HG03064 (cell line): Measurements from ENCODE around the gene ADCK1.
"Not testable (repeated sequence)": the region's sequence is repeated elsewhere in the genome, so short reads cannot be mapped to it uniquely, and the experiment has no call there.

ENCODE experiments used
- ATAC-seq: cut with Tn5 transposase; IDR thresholded peaks from one replicate; pipeline ENCODE4 v1.9.1; 2021; ENCODE audit warnings: low read depth; ENCODE audit not compliant: unreplicated experiment

The ADCK1 gene

DNA sequence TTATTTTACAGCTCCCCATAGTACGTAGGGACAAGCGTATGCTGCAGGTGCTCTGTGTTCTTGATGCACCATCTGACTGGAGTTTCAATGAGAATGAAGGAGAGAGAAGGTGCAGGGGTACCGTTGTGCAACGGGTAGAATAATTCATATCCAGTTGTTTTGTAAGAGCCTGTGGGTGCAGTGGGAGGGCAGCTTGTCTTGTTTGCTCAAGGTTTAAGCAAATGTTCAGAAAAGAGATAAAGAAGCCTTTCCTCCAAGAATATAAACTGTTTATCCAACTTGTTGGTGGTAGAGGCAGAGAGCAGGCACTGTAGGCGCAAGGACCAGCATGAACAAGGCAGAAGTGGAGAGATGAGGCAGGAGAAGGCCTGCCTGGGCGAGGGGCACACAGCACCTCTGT lies 64.2 kb downstream of the ADCK1 start:
- no peak for ATAC-seq

DNA sequence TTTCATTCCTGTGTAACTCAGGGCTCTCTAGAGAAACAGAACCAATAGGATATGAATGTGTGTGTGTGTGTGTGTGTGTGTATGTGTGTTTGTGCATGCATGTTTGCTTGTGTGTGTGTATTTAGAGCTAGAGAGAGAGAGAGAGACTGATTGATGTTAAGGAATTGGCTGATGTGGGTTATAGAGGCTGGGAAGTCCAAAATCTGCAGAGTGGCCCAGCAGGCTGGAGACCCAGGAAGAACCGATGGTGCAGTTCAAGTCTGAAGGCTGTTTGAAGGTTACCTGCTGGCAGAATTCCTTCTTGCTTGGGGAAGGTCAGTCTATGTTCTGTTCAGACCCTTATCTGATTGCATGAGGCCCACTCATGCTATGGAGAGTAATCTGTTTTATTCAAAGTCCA lies 64.7 kb downstream of the ADCK1 start:
- ATAC-seq, result no peak

DNA sequence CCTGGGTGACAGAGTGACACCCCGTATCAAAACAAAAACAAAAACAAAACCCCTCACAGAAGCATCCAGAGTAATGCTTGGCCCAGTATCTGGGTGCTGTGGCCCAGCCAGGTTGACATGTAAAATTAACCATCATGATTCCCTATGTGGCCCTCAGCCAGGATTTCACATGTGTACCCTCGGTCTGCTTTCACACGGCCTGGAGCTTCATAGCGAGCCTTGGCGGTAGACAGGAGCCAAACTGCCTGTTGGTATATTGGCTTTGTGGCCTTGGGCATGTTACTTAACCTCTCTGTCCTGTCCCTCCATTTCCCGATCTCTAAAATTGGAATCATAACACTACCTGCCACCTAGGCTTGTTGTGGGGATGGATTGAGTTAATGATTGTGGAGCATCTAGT lies 65.5 kb downstream of the ADCK1 start:
- ATAC-seq, result no peak

DNA sequence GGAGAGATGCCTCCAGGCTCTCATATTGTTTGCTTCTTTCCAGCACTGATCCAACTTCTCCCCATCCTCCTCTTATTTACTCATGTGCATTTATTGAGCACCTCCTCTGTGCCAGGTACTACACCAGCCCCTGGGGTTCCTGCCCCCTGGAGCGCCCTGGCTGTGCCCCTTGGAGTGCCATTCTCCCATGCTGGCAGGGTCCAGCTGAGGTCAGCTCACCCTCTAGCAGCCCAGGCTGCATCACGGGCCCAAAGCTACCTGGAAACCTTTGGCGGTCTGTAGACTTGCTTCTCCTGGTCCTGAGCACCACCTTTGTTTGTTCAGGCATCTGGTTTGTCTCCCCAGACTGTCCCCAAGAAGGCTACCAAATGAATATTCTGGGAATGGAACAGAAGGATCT lies 67.0 kb downstream of the ADCK1 start:
- no peak for ATAC-seq

DNA sequence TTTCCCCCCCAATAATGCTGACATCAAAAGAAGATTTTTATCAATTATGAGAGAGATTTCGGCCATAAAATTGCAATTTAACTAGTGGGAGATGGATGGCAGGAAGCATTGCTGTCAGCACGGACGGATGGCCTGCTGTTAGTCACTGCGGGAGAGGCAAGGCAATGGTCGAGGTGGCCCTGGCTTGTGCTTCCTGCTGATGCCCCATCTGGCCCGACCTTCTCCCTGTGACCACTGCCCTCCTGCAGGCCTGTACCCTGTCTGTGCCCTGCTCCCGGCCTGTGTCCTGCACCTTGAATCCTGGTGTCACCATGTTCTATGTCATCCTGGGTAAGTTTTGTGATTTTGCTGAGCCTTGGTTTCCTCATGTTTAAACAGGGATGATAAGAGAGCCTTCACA lies 67.6 kb downstream of the ADCK1 start:
- ATAC-seq, result no peak

DNA sequence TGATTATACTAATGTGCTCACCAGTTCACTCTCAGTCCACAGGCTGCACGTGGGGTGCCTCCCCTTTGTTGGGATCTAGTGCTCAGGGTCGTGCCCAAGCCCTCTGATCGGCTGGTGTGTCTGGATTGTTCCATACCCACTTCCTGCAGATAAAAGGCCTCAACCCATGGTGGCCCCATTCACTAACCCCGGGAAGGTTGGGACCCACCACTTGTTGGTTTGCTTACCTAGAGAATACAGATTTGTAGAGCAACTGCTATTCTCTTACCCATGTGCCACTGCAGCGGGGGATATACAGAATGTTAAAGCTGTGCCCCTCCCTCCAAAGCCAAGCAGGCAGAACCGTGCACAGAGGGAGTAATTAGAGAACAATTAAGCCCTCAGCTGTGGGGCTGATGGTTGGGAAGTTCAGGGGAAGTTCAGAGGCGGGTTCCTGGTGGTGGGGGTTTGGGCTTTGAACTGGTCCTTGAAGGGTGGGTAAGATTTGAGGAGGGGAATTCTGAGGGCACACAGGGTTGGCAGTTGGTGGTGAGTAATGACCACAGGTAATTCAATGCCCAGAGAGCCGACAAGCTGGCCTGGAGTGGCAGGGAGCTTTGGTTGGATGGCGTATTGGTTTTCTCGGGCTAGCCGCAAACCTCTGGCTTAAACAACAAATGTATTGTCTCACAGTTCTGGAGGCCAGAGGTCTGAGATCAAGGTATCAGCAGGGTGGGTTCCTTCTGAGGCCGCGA lies 68.8 kb downstream of the ADCK1 start:
- no peak for ATAC-seq

DNA sequence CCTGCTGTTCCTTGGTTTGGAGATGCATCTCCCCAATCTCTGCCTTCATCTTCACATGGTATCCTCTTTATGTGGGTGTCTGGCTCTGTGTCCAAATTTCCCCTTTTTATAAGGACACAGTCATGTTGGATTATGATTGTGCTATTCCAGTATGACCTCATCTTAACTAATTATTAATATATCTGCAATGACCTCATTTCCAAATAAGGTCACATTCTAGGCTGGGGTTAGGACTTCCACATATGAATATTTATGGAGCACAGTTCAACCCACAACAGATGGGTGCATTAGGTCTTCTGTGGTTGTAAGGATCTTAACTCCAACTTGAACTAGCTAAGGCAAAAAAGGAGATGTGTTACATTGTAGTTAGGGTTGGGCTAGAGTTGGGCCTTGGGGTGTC lies 69.4 kb downstream of the ADCK1 start:
- ATAC-seq, result no peak

DNA sequence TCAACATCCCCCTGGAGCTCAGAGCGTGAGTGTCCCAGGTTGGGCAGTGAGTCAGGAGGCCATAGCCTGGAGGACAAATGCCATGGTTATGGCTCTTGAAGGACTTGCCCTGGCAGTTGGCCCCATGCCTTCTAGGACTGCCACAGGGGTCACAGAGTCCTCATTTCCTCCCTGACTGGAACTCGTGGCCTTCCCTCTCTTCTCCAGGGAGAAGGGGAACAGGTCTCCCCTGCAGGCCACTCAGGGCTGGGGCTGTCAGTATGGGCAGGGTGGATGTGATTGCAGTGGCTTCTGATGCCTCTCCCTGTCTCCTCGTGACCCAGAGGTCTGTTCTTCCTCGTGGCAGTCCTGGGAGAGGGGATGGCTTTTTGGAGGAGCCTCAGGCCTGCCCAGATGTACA lies 70.7 kb downstream of the ADCK1 start:
- ATAC-seq, result no peak

DNA sequence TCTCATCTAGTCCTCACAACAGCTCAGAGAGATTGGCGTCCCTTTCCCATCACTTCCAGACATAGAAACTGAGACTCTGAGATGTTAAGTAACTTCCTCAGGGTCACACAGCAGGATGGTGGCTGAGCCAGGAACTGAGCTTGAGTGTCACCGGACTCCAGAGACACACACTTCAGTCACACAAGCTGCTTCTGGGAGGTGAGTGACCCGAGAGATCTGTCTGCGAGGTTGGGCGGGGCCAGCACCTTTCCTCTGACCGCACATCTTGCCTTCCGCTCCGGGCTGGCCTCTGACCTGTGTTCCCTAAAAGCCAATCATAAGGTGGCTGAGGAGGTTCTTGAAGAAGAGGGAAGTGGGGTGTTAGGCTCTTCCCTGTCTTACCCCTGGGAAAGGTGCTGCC lies 72.2 kb downstream of the ADCK1 start:
- ATAC-seq, result no peak

DNA sequence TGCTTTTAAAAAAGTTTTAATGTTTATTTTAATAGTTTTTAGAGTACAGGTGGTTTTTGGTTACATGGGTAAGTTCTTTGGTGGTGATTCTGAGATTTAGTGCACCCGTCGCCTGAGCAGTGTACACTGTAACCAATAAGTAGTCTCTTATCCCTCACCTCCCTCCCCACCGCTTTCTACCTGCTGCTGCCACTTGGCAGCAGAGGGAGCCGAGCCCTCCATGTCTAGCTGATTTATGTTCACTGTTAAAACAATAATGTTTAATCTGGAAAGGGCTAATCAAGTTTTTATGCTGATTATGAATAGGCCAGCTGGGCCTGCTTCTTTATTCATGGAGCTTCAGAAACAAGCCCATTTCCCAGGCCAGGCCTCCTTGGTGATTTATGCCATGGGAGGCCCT lies 73.1 kb downstream of the ADCK1 start:
- no peak for ATAC-seq

DNA sequence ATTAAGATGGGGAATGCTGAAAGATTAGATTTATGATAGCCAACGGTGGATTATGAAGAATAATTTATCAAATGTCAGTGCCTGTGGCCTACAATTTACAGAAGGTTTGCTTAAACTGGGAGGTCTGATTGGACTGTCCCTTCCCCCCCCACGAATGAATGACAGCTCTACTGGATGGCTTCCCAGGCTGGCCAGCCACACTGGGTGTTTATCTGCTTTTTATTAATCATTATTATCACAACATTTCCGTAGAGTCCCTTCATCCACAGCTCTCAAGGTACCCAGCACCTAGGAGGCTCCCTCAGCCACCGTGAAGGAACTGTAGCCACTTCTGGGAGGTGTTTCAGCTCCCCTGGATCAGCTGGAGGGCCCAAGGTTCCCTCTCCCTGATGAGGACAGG lies 78.9 kb downstream of the ADCK1 start:
- no peak for ATAC-seq

DNA sequence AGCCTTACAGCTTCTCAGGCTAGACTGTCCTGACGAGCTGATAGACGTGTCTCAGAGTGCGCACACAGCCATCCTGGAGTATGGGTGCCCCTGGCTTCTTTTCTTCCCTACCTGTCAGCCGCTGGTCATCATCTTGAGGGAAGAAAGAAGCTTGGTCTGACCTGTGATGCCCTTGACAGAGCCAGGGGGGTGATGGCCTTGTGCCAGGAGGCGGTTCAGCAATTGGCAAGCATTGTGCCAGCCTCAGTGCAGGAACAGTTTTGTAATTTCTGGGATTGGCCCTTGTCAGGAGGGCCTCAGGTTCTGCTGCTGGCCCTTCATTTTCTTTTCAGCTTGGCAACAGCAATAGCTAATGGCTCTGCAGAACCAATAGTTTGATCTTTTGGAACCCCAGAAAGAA lies 80.1 kb downstream of the ADCK1 start:
- ATAC-seq, result no peak

DNA sequence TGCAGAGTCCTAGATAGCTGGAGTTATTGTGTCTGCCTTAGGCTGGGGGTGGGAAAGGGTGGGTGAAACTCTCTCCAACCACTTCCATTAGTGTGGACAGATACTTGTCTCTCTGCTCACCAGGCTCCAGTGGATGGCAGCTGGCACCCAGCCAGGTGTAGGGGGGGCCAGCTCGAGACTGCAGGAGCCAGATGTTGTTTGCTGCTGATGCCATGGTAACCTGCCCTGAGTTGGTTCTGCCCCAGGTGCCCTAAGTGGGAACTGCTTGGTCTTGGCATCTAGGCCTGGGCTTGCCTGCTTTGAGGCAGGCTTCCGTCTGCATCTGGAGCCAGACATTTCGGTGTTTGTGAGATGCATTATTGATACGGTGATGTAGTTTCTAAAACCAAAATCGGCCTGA lies 82.2 kb downstream of the ADCK1 start:
- ATAC-seq, result no peak

DNA sequence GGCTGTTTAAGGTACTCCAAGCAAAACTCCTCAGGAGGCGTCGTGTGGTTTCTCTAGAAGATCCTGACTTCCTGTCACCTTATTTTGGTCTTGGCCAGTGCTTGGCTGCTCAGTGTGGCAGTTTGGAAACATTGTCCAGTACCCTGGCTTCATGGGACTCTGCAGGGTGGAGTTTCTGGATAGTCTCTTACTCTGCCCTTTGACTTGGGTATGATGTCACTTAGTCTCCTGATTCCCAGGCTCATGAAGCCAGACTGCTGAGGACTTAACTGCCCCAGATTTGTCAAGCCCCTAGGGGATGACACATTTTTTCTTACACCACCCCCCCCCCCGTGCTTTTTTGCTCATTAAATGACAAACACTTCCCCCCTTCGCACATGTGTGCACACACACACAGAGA lies 82.7 kb downstream of the ADCK1 start:
- ATAC-seq, result no peak

DNA sequence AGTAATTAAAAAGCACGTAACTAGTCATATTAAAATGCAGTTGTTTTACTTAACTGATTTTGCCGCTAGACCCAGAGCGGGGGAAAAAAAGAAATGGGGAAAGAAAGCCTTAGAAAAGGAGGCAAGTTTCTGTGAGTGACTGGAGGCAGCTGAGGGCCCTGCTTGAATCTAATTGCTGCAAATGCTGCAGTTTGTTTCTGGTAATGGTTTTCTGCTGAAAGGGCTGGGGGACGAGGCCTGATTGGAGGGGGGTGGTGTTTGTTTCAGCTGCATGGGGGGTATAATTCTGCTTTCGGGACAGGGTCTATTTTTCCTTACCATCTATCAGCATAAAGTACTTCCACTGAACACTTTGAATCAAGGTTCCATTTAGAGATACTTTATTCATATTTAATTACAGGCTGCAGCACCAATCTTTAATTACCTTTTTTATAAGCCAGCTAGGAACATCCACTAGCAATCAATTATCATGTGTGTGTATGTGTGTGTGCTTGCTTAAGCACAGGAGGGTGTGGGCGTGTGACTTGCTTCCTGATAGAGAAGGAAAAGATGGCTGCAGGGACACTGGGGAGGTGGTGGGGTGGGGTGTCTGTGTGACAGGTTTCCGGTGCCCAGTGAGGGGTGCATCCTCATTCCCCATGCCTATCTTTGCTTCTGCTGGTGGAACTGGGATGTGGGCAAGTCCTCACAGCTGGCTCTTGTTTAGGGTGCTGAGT lies 83.4 kb downstream of the ADCK1 start:
- no peak for ATAC-seq

DNA sequence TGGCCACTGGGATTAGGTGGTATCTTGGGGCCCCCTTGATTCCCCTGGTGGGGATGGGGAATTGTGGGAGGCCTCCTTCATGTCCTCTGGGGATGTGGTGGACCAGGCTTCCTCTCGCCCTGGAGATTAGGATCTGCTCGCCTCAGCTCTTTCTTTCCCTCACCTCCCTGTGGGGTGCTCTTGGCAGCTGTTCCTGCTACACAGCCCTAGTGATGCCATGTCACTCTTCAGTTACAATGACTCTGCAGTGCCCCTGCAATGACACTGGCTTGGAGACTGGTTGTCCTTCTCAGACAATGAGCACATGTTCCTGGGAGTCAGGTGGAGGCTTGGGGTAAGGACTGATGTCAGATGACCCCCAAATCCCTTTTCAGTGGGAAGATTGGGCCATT lies 83.9 kb downstream of the ADCK1 start:
- ATAC-seq, result no peak

DNA sequence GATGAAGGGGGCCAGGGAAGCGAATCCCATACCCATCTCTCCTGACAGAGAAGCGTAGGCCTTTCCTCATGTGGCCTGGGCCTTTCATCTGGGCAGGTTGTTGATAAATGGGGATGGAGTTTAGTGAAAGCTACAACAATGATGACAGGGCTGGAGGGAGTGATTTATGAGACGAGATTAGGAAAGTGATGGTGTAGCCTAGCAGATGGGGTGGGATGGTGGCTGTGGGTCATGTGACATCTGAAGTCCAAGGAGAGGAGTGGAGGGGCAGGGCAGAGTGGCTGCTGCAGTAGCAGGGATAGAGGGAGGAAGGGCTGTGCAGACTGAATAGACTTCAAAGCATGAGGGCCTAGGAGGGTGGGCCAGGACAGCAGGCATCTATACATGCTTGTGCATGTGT lies 85.5 kb downstream of the ADCK1 start:
- ATAC-seq, result no peak

DNA sequence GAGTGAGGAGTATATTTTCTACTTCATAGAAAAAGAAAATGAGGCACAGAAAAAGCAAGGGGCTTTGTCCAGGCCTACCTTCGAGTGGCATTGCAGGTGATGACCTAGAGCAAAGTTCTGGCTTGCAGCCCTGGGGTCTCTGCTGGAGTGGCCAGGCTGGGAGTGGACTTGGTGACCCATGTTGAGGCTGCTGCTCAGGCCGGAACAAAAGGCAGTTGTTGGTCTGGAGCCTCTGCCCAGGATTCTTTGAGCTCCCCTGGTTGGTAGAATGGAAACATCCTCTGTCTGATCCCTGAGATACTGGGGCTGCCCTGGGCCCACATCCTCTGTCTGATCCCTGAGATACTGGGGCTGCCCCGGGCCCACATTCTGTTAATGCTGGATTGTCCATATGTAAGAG lies 86.1 kb downstream of the ADCK1 start:
- no peak for ATAC-seq

DNA sequence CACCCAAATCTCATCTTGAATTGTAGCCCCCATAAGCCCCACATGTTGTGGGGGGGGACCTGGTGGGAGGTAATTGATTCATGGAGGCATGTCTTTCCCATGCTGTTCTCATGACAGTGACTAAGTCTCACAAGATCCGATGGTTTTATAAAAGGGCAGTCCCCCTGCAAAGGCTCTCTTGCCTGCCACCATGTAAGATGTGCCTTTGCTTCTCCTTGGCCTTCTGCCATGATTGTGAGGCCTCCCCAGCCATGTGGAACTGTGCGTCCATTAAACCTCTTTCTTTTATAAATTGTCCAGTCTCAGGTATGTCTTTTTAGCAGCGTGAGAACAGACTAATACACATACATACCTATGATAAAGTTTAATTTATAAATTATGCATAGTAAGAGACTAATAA lies 89.0 kb downstream of the ADCK1 start:
- not testable (repeated sequence) for ATAC-seq

DNA sequence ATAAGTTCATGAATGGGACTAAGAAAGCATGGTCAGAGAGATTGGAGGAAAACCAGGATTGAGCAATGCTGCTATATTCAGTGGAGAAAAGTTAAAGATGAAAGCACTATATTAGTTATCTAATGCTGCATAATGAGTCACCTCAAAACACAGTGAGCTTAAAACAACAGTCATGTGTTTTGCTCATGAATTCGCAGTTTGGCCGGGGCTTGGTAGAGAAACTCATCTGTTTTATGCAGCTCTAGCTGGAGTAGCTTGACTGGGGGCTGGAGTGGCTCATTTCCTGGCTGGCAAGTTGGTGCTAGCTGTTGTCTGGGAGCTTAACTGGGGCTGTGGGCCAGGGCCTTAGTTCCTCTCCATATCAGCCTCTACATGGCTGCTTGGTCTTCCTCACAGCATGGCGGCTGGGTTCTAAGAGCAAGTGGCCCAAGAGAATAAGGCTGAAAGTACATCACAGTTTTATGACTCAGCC lies 90.1 kb downstream of the ADCK1 start:
- ATAC-seq, result no peak

DNA sequence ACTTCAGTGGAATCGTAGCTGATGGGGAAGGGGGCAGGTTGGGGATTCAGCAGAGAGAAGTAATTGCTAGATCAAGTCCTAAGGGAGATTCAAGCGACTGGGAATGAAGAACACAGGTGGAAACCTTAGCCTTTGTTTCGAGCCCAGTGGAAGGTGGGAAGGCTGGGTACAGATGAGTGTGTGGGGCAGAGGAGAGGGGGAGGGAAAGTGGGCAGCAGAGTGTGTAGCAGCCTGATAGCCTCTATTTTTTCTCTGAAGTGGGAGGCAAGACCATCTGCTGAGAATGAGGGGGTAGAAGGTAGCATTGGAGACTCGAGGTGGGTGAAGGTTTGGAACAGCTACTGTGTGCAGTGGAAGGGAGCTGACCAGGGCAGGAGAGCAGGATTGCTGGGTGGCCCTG lies 91.0 kb downstream of the ADCK1 start:
- ATAC-seq, result no peak

DNA sequence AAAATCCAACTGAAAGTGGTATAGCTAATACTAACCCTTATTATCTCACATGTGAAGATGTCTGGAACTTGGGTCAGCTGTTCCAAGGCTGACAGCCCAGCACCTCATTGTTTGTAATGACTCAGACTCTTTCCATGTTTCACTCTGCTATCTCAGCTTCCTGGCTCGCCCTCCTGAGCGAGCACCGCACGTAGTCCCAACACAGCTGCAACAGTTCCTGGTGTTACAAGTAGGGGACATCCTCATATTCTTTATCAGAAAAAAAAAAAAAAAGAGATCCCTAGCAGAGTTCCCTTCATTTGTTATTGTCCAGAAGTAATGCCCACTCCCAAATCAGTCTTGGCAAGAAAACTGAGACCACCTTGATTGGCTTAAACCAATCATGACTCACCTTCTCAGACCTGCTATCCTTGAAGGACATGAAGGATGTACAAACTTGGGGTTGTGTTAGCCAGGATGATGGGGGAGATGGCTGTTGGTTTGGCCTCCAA lies 92.5 kb downstream of the ADCK1 start:
- ATAC-seq, result no peak
